GM21390 (cell line): ENCODE results near the gene FURIN.
"Not testable (repeated sequence)": the region's sequence is repeated elsewhere in the genome, so short reads cannot be mapped to it uniquely, and the experiment has no call there.

Experiments
- ATAC-seq: cut with Tn5 transposase; IDR thresholded peaks from one replicate; pipeline ENCODE4 v1.9.1; 2021; ENCODE audit not compliant: unreplicated experiment

Gene FURIN

GRCh38 chr15:90840954-90841353 is 27.4 kb upstream of the FURIN start:
- ATAC-seq, result no peak

GRCh38 chr15:90844696-90845095 is 23.7 kb upstream of the FURIN start:
- ATAC-seq, result peak; percentile 6

- ATAC-seq, result peak; percentile 89
These were observed 23.0 kb upstream of the FURIN start for GRCh38 chr15:90845201-90845949.

GRCh38 chr15:90849424-90849823 is 19.0 kb upstream of the FURIN start:
- ATAC-seq, result not testable (repeated sequence)

GRCh38 chr15:90851114-90851513 is 17.3 kb upstream of the FURIN start:
- no peak for ATAC-seq

- ATAC-seq, result no peak
These were observed 16.4 kb upstream of the FURIN start for GRCh38 chr15:90851940-90852339.

- no peak for ATAC-seq
These were observed 13.2 kb upstream of the FURIN start for GRCh38 chr15:90855139-90855538.

- ATAC-seq, result no peak
These were observed 11.1 kb upstream of the FURIN start for GRCh38 chr15:90857337-90857736.

- no peak for ATAC-seq
These were observed 10.4 kb upstream of the FURIN start for GRCh38 chr15:90857883-90858443.

- ATAC-seq, result no peak
These were observed 8.9 kb upstream of the FURIN start for GRCh38 chr15:90859234-90860131.

GRCh38 chr15:90860450-90860849 is 7.9 kb upstream of the FURIN start:
- ATAC-seq, result no peak

- ATAC-seq, result no peak
These were observed 7.3 kb upstream of the FURIN start for GRCh38 chr15:90860942-90861675.

- ATAC-seq, result no peak
These were observed 5.9 kb upstream of the FURIN start for GRCh38 chr15:90862487-90862886.

GRCh38 chr15:90862964-90863778 is 5.2 kb upstream of the FURIN start:
- no peak for ATAC-seq

GRCh38 chr15:90863987-90864386 is 4.4 kb upstream of the FURIN start:
- ATAC-seq, result no peak

- no peak for ATAC-seq
These were observed 3.9 kb upstream of the FURIN start for GRCh38 chr15:90864507-90864906.

GRCh38 chr15:90865702-90866101 is 2.7 kb upstream of the FURIN start:
- no peak for ATAC-seq

- ATAC-seq, result no peak
These were observed 2.1 kb upstream of the FURIN start for GRCh38 chr15:90866161-90866715.

- no peak for ATAC-seq
These were observed 1.6 kb upstream of the FURIN start for GRCh38 chr15:90866800-90867199.

GRCh38 chr15:90869140-90869541 is 753 bp downstream of the FURIN start:
- ATAC-seq, result no peak
